NCI-H446 treated with DMSO at 0.1 percent for 48 hours (cell line): ENCODE results near the gene KSR1.
"Not testable (repeated sequence)": the region's sequence is repeated elsewhere in the genome, so short reads cannot be mapped to it uniquely, and the experiment has no call there.

ENCODE experiments used
- DNase-seq: peaks from one replicate; lab custom pipeline; 2025; lab: John Stamatoyannopoulos, UW

Gene KSR1

DNA sequence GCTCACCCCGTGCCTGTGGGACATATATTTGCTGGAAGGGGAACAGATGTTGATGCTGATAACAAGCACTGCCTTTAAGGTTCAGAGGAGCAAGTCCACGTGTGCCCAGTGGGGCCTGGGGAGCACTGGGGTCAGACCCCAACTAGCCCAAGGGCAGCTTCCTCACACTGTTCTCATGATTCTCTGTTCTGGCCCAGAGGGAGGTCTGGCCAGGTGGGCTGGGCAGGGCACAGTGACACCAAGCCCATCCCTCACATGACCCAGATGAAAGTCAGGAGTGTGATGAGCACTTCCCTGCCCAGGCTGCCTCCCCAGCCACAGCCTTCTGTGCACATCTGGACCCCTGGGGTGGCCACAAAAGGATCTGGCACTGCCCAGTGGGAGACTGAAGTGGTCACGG, 29.8 kb upstream of the KSR1 start:
- DNase-seq = not testable (repeated sequence)

DNA sequence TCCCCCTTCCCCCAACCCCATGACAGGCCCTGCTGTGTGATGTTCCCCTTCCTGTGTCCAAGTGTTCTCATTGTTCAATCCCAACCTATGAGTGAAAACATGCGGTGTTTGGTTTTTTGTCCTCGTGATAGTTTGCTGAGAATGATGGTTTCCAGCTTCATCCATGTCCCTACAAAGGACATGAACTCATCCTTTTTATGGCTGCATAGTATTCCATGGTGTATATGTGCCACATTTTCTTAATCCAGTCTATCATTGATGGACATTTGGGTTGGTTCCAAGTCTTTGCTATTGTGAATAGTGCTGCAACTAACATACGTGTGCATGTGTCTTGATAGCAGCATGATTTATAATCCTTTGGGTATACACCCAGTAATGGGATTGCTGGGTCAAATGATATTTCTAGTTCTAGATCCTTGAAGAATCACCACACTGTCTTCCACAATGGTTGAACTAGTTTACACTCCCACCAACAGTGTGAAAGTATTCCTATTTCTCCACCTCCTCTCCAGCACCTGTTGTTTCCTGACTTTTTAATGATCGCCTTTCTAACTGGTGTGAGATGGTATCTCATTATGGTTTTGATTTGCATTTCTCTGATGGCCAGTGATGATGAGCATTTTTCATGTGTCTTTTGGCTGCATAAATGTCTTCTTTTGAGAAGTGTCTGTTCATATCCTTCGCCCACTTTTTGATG, 28.9 kb upstream of the KSR1 start:
- DNase-seq = not testable (repeated sequence)

- no peak for DNase-seq
Observed at GRCh38 chr17:27428781-27429505, 27.3 kb upstream of the KSR1 start.

- no peak for DNase-seq
Observed at GRCh38 chr17:27429666-27430382, 26.4 kb upstream of the KSR1 start.

DNA sequence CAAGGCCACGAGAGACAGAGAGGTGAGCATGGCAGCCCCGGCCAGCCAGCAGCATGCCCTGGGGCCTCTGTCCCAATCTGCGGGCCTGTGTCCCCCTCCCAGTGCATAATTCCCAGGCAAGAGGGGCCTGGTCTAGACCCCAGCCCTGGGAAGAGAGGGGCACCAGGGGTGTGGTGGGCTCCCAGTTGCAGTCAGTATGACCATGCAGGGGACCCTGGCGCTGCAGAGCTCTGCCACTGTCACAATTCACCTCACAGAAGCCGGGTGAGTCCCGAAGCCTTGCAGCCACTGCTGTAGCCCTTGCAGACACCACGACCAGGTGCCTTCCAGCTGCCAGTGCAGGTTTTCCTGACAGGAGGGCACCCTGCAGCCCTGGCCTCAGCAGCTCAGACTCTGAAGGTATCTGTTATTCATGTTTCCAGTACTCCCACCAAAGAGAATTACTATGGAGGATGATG, 25.8 kb upstream of the KSR1 start:
- no peak for DNase-seq

GRCh38 chr17:27430882-27431491, 25.3 kb upstream of the KSR1 start:
- no peak for DNase-seq

DNA sequence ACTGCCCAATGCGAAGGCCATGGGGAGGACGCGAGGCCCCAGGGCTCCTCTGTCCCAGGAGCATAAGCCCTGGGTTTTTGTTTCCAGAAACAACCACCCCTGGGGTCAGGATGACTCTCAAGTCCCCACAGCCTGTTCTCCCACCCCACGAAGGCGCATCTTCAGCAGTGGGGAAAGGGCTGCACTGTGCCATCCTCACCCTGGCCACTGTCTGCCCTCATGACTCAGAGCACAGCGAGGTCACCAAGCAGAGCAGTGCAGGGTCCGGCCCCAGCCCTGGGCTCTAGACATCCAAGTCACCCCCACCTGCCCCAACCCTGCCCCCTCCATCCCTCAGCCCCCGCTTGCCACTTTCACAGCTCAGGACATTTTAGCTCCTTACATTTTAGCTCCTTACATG, 22.7 kb upstream of the KSR1 start:
- no peak for DNase-seq

DNA sequence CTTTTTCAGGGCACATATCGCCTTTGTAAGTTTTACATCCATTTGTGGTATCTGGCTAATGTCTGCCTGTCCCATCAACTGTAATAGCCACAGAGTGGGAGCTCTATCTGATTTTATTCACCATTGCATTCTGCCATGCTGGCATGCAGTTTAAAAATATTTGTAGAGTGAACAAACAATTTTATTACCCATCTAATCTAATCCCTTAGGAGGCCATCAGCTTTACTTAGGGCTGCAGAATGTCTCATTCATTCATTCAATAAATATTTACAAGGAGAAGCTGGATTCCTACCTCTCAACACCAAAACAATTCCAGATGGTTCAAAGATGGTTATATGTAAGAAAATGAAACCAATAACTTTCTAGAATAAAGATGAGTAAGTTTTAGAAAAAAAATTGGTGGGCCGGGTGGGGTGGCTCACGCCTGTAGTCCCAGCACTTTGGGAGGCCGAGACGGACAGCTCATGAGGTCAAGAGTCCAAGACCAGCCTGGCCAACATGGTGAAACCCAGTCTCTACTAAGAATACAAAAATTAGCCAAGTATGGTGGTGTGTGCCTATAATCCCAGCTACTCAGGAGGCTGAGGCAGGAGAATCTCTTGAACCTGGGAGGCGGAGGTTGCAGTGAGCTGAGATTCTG, 20.7 kb upstream of the KSR1 start:
- DNase-seq = not testable (repeated sequence)

GRCh38 chr17:27438348-27438998, 17.8 kb upstream of the KSR1 start:
- no peak for DNase-seq

DNA sequence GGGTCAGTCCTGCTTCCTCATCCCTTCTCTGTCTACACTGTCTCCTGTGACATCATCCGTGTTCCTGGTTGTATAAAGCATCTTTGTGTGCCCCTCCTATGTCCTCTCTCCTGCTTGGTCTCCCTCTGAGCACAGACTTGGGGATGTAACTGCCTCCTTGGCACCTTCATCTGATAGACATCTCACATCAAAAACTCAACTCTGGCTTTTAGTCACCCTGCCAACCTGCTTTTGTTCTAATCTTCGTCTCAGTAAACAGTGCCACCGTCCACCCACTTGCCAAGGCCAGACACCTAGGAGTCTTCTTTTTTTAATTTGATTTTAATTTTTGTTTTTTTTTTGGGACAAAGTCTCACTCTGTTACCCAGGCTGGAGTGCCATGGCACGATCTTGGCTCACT, 16.9 kb upstream of the KSR1 start:
- no peak for DNase-seq

DNA sequence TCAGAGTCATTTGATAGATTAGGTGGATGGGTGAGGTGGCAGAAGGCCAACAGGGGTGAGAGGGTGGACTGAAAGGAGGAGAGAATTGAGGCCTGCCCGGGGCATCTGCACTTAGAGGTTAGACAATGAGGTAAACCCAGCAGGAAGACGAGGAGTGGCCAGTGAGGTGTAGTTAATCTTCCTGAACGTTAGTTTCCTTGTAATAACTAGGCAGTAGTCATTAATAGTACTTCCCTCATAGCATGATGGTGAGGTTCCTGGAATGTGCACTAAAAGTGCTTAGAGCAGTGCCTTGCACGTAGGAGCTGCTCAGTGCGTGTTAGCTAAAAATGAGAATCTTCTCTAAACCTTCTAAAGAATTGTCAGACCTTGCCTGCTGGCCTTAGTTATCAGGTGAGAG, 13.5 kb upstream of the KSR1 start:
- no peak for DNase-seq

- no peak for DNase-seq
Observed at GRCh38 chr17:27443491-27443890, 12.8 kb upstream of the KSR1 start.

DNA sequence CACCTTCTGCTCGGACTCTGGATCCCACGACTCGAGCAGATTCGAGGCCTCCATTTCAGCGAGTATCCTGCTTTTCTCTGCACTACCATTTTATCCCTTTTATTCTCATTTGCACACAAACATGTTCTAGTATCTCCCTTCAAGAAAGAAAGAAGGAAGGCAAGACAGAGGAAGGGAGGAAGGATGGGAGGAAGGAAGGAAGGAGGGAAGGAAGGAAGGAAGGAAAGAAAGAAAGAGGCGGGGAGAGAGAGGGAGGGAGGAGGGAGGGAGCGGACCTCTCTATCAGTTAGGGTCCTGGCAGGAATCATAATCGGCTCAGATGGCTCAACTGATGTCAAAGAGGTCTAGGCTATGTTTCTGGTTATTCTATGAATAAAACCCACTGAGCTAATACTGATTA, 10.3 kb upstream of the KSR1 start:
- DNase-seq = no peak

- no peak for DNase-seq
Observed at GRCh38 chr17:27446569-27447301, 9.5 kb upstream of the KSR1 start.

DNA sequence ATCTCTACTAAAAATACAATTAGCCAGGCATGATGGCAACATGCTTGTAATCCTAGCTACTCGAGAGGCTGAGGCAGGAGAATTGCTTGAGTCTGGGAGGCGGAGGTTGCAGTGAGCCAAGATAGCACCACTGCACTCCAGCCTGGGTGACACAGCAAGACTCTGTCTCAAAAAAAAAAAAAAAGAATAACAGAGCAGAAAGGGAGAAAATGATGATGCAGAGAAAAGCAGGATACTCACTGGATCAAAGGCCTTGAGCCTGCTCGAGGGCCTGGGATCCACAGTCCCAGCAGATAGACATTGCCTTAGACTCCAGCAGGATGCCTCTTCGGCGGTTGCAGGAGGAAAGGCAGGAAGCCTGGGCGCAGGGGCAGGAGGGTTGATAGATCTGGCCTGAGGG, 7.7 kb upstream of the KSR1 start:
- DNase-seq = not testable (repeated sequence)

DNA sequence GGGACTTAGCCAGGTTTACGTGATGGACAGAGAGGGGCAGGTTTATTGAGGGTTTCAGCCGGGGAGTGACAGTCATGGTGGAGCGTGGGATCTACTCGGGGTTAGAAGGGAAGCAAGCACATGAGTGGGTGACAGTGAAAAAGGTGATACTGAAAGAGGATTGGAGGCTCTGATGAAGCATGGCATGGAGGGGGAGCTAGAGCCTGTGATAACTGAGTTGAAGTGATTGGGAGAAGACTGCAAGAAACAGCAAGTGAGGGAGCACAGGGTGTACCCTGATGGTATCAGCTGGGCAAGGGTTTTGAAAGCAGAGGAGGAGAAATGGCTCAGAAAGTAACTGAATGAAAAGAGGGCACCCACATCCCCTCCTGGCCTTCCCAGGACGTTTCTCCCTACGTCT, 6.7 kb upstream of the KSR1 start:
- DNase-seq = no peak

DNA sequence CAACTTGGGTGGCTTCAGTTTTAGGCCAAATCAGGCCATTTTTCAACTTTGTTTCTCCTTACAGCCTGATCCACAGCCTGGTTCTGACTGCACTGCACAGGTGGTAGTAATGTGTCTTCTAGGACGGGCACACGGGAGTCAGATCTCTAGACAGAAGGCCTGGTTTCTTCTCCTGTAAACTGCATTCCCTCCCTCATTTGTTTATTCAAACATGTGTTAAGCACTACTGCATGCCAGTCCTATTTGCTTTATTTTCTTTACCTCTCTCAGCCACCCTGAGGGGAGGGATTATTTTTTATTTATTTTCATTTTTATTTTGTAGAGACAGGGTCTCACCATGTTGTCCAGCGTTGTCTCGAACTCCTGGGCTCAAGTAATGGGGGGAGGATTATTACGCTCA, 6.3 kb upstream of the KSR1 start:
- no peak for DNase-seq

DNA sequence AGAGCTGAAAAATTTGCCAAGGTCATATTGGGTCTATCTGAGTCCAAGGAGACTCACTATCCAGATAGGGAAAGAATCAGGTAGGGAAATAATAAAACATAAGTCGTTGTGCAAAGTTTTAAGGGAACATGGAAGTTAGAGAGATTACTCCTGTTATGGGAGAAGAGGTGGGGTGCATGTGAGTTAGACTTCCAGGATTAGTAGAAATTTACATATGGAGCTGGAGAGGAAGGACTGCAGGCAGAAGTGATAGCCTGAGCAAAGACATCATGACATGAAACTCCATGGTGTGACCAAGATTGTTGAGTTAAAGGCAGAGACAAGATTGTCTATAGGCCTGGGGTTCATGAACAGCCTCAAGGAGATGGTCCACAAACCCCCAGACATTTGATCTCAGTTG, 5.8 kb upstream of the KSR1 start:
- DNase-seq = no peak

GRCh38 chr17:27451906-27452305, 4.3 kb upstream of the KSR1 start:
- no peak for DNase-seq

DNA sequence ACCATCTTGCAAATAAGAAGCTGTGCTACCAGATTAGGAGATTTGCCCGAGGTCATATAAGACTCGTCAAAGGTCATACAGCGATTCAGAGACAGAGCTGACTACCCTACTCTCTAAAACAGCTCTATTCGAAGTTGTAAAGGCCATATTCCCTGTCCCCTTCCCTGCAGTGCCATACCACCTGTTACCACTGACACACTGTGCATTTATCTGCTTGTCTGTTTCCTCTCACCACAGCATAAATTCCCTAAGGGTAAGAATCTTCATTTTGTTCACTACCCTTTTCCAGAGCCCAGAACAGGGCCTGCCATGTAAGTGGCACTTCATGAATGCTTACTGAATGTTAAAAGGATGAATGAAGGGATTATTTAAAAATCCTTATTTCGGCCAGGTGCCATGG, 3.4 kb upstream of the KSR1 start:
- DNase-seq = no peak

DNA sequence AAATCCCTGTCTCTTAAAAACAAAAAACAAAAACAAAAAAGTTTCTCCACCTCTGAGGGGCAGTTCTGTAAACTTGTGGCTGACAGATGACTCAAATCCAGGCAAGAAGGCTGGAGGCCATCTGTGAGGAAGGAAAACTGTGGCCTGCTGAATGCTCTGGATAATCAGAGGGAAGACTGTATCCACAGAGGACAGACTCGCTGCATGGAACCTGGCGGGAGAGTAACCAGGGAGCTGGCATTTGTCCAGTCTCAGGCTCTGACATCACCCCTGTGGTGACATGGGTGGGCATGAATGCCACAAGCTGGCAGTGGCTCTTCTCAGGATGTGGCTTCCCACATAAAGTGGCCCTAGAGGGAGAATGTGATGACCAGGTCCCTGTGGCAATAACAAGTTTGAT, 2.8 kb upstream of the KSR1 start:
- no peak for DNase-seq
